Umbilical cord (tissue), 2 donors: Measurements from ENCODE around the gene SIK2. TPM values are rescaled to one million over a fixed set of nuclear protein-coding genes. Genes with fewer than 3 reads are reported as not detected.
"Not testable (repeated sequence)": the region's sequence is repeated elsewhere in the genome, so short reads cannot be mapped to it uniquely, and the experiment has no call there.

ENCODE experiments used
- DNase-seq: peaks from one replicate; pipeline ENCODE4 v3.0.0-alpha.2; 2015; ENCODE audit warnings: low spot score
- total RNA-seq: library from RNA; depleted of rRNA; stranded (reverse); fragments of >200 nt; gene quantifications from one replicate; pipeline ENCODE4 v1.2.3, GENCODE V29; 2014; ENCODE audit warnings: low replicate concordance; ENCODE audit not compliant: insufficient read depth

The SIK2 gene
- total RNA-seq, 1 donor from 2014 or later, result 7.7 TPM

DNA sequence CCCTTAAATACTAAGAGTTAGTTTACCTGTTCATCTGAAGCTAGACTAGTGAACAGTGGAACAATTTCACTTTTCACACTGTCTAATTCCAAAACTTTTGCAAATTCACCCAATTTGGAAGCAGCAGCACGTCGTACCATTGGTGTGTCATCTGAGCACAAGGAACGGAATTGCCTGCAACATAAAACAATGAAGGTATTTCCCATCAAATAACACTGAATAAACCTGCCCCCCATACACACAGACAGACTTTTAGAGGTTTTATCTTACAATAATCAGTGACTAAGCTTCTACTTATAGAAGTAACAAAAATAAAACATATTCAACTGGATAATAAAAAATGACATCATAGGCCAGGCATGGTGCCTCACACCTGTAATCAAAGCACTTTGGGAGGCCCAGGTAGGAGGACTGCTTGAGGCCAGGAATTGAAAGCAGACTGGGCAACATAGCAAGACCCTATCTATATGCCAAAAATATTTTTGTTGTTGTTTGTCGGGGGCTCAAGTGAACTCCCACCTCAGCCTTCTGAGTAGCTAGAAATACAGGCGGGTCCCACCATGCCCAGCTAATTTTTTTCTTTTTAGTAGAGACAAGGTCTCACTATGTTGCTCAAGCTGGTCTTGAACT lies 157.6 kb downstream of the SIK2 start:
- DNase-seq, result no peak

DNA sequence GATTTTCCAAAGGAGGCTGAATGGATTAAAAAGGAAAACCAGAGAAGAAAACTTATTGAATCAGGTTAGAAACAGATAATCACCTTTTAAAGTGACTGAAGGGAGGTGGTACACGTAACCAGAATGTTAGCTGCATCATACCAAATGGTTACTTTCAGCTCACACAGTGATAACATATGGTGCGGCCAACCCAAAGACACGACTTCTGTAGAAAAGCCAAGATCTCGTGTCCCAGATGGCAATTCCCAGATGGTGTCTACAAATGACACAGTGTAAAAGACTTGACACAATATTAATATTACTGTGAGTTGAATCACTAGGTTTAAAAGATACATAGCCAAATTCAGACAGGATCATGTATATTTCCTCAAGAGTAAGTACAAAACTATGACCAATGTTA lies 158.8 kb downstream of the SIK2 start:
- no peak for DNase-seq

DNA sequence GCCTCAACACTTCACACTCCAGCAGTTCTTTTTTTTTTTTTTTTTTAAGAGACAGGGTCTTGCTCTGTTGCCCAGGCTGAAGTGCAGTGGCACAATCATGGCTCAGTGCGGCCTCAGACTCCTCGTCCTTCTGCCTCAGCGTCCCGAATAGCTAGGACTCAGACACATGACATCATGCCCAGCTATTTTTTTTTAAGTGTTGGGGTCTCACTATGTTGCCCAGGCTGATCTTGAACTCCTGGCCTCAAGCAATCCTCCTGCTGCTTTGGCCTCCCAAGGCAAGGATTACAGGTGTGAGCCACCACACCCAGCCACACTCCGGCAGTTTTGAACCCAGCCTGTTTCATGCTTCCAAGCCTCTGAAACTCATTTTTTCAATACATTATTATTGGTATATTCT lies 160.3 kb downstream of the SIK2 start:
- no peak for DNase-seq

DNA sequence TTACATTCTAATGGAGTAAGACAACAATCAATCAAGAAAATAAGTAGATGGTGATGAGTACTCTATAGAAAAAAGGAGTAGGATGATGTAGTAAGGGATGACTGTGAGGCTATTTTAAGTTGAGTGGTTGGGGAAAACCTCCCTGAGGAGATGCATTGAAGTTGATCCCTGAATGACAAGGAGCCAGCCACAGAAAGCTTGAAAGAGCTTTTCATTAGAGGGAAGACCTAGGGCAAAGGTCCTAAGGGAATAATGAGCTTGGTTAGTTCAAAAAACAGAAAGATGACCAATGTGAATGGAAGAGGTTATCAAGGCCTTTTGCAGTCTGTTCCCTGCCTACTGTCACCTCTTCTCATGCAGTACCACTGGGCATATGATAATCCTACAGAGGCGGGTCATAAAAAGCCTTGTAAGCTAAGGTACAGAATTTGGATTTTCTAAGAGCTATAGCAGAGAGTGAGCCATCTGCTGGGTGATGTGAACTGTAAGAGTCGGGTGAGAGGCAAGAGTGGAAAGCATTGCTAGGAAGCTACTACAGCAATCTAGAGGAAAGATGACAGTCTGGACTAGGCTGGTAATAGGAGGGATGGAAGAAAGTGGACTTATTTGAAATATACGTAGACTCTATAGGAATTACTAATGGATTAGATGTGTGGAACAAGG lies 160.9 kb downstream of the SIK2 start:
- DNase-seq, result no peak

DNA sequence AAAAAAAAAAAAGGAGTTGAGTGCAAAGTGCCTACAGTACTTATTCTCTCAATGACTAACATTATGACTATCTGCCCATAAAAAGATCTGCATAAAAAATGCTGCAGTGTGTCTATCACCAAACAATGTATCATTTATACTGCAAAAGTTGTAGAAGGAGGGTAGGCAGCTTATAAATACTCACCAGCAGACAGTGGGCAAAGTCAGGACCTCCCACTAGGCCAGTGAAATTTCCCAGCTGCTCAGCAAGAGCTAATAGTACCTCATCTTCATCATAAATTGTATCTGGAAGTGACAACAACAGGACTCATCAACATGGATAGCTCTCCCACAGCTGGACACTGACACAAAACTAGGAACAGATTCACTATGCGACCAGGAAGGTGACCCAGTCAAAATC lies 162.4 kb downstream of the SIK2 start:
- no peak for DNase-seq

DNA sequence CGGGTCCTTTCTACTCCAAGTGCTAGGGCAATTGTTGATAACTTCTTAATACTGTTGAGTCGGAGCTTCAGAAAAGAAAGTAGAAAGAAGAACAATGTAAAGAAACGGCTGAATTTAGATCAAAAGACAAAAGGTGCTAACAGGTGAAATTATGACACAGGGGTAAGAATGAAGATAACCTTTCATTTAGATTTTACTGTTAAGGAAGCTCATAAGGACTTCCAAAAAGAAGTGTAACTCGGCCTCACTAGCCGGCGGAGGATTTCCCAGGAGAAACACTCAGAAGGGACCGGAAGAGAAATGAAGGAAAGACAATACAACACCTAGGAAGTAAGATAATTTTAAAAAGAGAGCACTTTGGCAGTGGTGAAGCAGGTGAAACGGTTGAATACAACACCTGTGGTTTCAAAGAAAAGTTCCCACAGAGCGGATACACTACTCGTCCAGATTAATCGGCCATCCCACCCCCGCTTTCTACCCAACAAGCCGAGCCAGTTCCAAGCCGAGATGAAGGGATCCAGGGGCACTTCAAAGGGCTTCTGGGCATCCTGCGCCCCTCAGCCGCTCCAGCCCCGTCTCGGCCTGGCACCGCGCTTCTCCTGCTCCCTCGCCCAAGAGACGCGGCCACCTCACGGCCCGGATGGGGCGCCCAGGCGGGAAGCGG lies 163.2 kb downstream of the SIK2 start:
- no peak for DNase-seq

DNA sequence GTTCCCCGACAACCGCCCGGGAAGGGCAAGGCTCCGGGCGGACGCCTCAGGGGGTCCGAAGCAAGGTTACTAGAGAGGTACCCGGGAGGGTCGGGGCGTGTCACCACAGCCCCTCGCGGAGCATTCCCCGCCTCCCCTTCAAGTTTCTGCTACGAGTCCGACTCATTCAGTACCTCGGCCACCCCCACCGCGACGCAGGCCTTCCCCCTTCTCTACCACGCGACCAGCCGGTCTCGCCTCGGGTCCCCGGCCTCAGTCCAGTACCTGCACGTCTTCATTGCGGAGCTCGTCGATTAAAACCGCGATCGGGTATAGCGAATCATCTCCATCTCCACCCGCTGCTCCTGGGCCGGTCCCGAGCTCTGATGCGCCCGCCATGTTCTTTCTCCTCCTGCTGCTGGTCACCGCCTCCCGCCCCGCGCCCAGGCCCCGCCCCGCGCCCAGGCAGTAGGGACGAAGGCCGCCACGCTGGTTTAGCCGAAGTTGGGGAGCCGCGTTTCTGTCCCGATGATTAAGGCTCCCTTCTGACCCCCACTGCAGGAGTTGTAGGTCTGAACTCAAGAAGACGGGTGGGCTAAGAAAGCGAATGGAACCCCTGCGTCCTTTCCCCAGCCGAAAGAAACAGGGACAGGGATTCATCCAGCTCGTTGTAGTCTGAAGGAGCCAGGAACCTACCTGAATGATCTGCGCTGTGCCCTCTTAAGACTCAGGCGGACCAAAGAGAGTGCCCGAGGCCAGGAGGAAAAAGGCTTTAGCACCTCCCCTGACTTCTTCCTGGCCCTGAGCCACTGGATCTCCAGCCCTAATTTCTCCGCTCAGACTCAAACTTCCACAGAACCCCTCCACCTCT lies 164.0 kb downstream of the SIK2 start, which contains the start of gene PPP2R1B:
Gene PPP2R1B (minus strand): TSS at position 406 of the 850 bp plus-strand sequence. CDS start 28 bp downstream, at position 378.
- peak; percentile 84 for DNase-seq

DNA sequence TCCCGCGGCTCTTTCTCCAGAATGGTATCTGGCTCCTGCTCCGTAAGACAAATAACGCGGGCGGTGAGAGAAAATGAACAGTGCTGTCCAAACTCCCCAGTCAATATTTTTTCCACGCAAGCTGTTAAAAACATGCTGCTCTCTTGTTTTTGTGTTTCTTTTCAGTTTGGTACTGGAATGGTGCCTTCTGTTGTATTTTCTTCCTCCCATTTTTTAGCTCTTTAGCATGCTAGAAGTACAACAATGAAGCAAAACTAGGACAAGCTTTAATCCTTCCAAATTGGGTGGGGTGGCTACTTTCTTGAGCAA lies 164.5 kb downstream of the SIK2 start:
- no peak for DNase-seq

DNA sequence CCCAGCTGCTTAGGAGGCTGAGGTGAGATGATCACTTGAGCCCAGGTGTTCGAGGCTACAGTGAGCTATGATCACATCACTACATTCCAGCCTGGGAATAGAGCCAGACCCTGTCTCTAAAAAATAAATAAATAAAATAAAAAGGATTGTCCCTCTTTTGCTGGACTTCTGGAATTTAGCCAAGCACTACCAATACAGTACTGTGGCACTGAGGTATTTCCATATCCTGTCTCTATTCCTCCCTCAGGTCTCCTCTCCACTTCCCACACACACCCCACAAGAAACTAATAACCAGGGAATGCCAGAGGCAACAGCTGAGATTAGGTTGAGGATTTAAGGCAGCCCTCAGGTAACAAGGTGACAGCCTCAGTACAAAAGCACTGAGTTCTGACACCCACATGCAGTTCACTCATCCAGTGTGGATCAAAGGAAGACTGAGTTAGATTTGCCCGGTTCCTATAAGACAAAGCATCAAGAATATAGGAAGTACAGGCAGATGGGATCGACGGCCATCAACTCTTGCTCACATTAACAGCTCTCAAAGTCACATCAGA lies 168.4 kb downstream of the SIK2 start:
- DNase-seq, result no peak

DNA sequence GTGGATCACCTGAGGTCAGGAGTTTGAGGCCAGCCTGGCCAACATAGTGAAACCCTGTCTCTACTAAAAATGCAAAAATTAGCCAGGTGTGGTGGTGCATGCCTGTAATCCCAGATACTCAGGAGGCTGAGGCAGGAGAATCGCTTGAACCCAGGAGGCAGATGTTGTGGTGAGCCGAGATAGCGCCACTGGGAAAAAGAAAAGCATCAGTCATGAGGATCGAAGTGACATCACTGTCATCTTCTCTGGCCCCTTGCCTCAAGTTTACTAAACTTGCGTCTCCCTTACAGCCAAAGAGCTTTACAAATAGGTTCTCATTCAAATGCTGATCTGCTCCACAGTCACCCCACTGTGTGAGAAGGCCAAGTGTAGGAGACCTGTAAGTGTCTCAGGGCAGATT lies 169.0 kb downstream of the SIK2 start:
- not testable (repeated sequence) for DNase-seq

DNA sequence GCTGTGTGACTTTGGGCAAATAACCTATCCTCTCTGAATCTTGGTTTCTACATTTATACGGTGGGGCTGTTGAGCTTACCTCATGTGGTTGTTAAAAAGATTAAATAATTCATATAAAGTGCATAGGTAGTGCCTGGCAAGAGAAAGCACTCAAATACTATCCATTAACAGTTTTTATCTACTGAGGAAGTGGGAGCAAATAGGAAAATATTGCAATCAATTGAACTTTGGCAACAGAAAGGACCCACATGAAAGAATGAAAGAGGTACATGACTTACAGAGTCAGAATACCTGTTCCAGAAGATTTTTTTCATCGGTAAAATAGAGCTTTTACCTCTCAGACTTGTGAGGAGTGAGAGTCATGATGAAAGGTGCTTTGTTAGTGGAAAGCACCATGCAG lies 170.3 kb downstream of the SIK2 start:
- DNase-seq, result no peak

DNA sequence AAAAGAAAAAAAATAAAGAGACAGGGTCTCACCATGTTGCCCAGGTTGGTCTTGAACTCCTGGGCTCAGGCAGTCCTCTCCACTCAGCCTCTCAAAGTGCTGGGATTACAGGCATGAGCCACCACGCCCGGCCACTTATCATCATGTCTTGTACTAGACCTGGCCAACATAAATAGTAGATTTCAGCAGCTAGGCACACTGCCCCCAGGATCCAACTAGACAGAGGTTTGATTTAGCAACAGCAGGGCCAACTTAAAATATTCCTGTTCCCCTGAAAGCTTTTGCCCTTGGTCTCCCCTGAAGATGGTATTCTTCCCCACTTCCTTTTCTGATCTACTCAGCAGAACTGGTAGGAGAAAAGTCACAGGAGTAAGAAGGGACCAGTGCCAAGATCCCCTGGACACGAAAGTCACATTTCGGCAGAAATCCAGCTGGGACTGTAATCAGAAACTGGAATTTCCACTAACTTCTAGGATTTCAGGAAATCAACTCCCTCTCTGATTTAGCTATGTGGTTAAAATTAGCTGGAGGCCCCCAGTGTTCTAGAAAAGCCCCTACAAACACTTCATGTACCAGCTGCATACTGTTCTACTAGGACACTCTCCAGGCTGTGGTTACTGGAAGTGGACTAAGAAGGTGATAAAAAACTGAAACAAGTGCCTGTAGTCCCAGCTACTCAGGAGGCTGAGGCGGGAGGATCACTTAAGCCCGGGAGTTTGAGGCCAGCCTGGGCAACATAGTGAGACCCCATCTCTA lies 172.9 kb downstream of the SIK2 start:
- peak; percentile 10 for DNase-seq

DNA sequence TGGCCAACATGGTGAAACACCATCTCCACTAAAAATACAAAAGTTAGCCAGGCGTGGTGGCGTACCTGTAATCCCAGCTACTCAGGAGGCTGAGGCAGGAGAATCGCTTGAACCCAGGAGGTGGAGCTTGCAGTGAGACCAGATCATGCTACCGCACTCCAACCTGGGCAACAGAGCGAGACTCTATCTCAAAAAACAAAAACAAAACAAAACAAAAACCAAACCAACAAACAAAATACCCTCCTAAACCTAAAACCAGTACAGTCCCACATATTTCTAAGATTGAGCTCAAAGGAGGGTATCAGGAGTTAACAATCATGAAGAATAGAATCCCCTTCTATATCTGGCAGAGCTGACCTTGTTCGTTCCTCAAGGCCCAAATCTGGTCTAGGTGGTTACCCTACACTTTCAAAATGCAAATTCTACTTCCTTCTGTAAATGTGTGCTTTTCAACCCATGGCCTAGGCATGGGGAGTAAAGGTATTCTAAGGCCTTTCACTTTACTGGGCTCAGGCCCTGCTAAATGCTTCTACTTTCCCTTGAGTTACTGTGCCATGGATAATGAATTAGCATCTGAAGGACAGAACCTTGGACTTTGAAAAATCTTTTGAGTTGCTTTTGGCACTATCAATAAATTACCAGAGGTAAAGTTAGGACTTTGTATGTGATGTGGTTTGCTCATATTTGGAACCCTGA lies 174.3 kb downstream of the SIK2 start:
- no peak for DNase-seq

DNA sequence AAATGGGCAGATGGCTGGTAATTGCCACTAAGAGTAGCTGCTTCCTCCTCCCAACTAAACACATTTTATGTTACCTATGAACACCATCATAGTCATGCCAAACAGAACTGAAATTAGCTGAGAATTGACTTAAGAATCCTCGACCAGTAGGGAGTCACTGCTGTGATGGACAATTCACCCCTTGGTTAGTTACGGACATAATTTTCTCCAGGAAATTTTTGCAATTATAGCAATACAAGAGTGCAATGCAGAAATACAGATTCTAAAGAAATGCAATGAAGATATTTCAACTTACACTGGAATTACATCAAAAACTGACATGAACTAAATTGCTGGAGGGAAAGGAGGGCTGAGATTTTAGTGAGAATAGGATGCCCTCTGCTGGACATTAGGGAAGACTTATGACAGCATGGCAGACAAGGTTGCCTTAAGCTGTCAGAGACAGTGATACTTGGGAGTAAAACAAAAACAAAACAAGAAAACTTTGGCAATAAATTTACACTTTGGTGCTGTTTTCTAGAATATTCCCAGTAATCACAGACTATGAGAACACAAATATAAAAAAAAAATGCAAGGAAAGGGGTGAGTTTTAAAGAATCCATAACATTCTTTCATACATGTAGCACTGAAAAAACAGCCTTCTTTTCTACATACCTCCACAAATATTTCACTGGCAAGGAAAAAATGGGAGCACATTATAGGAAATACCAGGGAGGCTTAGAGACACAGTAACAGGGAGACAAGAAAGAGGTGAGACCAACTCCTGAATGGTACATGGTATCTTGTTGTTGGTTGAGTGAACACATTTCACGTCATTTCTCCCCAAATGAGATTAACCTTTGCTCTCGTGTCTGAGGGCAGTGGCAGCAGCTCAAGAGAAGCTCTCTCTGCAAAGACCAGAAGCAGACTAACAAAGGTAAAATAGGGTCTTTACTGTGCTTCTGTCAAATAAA lies 175.1 kb downstream of the SIK2 start:
- peak; percentile 86 for DNase-seq

DNA sequence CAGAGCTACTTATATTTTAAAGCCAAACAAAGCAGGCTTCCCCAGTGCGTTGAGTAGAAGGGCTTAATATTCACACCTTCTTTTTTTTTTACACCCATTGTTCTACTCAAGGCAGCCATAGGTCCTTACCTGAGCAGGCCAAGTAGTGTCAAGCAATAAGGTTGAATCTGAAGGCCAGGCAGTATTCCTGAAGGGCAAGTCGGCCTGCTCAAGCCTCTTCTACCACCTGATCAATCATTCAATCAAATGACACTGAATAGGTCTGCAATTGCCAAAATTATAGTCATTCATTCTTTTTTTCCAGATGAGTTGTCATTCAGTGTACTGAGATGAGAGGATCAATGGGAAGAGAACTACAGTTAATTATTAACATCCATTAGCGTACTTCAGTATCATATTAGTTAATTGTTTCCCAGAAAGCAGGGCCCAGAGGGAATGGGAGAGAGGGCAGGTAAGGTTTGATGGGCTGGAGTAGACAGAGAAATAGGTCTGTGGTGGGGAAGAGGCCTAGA lies 175.9 kb downstream of the SIK2 start:
- no peak for DNase-seq

DNA sequence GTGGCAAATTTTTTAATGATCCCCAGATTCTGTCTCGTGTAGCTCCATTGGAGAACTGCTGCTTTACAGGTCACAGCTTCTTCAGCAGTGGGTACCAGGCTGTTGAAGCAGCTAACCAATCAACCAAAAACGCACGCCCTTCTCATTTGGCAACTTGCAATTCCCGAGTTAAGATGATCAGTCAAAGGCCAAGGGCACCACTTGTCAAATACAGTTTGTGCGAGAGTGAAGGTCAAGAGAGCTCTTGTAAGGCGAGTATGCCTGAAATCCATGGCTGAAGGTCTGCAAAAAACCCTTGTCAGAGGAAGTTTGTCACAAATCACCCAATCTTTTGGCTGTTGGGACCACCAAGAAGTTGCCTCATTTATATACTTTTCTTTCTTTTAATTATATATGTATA lies 176.9 kb downstream of the SIK2 start:
- DNase-seq, result no peak
